ENCODE results near the gene NBEA. TPM values are rescaled to one million over a fixed set of nuclear protein-coding genes. Genes with fewer than 3 reads are reported as not detected.

NBEA gene
- total RNA-seq, 6 experiments from 2014 or later = 5.6 to 9.6 (median 6.9) TPM

- Mint-ChIP-seq H3K27ac (no peak overlapping the region), H3K4me3 (no peak overlapping the region), H3K9me3 (no peaks in the 10 kb centered on the region), H3K4me1 (ENCODE audit: low read depth) (peaks cover 10% of the 10 kb centered on the region), H3K36me3 (ENCODE audit: low read depth) (0 out of 2 replicates have a peak, but pooled peaks cover 6% of the 10 kb centered on the region), H3K27me3 (ENCODE audit: insufficient read depth) (no peaks in the 10 kb centered on the region; the same call in 1 of the 2 replicates)
- no peak for TF ChIP-seq CTCF (IDR thresholded peaks at IDR 0.05)
- DNase-seq = no peak
Observed at GRCh38 chr13:35518337-35518946, 576.4 kb downstream of the NBEA start.

GRCh38 chr13:35524171-35524570 lies 582.1 kb downstream of the NBEA start:
- 0 out of 2 replicates have a peak, but pooled peaks cover 6% of the 10 kb centered on the region for H3K36me3 Mint-ChIP-seq (ENCODE audit: low read depth)
- no peak overlapping the region for H3K27ac Mint-ChIP-seq
- H3K4me1 Mint-ChIP-seq (ENCODE audit: low read depth) = peaks cover 15% of the 10 kb centered on the region
- H3K9me3 Mint-ChIP-seq = no peaks in the 10 kb centered on the region
- DNase-seq = no peak
- no peaks in the 10 kb centered on the region; the same call in 1 of the 2 replicates for H3K27me3 Mint-ChIP-seq (ENCODE audit: insufficient read depth)
- H3K4me3 Mint-ChIP-seq = no peak overlapping the region
- no peak for TF ChIP-seq CTCF (IDR thresholded peaks at IDR 0.05)

DNA sequence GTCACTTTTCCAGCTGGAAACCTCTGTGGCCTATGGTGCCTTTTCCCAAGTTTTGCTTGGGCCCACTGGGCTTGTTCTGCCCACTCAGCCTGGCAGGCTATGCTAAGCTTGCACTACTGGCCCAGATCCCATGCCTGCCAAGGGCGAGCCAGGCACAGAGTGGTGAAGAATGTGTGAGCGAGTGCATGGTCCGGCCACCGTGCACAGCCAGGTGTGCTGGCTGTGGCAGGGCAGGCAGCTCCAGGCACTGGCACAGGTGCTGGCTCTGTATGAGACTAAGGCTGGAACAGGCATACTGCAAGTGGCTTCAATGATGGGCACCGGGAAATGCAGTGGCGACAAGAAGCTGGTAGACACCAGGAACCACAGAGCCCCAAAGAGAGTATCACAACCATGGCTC lies 584.5 kb downstream of the NBEA start:
- no peak overlapping the region for H3K27ac Mint-ChIP-seq
- H3K9me3 Mint-ChIP-seq = no peaks in the 10 kb centered on the region
- no peak overlapping the region for H3K4me3 Mint-ChIP-seq
- no peak for TF ChIP-seq CTCF (IDR thresholded peaks at IDR 0.05)
- H3K4me1 Mint-ChIP-seq (ENCODE audit: low read depth) = peaks cover 15% of the 10 kb centered on the region
- no peaks in the 10 kb centered on the region; the same call in 1 of the 2 replicates for H3K27me3 Mint-ChIP-seq (ENCODE audit: insufficient read depth)
- 0 out of 2 replicates have a peak, but pooled peaks cover 4% of the 10 kb centered on the region for H3K36me3 Mint-ChIP-seq (ENCODE audit: low read depth)
- DNase-seq = no peak

GRCh38 chr13:35527451-35527850 lies 585.4 kb downstream of the NBEA start:
- H3K4me3 Mint-ChIP-seq = no peak overlapping the region
- no peak for DNase-seq
- no peak for TF ChIP-seq CTCF (IDR thresholded peaks at IDR 0.05)
- H3K4me1 Mint-ChIP-seq (ENCODE audit: low read depth) = peaks cover 15% of the 10 kb centered on the region
- no peaks in the 10 kb centered on the region; the same call in 1 of the 2 replicates for H3K27me3 Mint-ChIP-seq (ENCODE audit: insufficient read depth)
- no peaks in the 10 kb centered on the region for H3K9me3 Mint-ChIP-seq
- no peak overlapping the region for H3K27ac Mint-ChIP-seq
- no peaks in the 10 kb centered on the region for H3K36me3 Mint-ChIP-seq (ENCODE audit: low read depth)

DNA sequence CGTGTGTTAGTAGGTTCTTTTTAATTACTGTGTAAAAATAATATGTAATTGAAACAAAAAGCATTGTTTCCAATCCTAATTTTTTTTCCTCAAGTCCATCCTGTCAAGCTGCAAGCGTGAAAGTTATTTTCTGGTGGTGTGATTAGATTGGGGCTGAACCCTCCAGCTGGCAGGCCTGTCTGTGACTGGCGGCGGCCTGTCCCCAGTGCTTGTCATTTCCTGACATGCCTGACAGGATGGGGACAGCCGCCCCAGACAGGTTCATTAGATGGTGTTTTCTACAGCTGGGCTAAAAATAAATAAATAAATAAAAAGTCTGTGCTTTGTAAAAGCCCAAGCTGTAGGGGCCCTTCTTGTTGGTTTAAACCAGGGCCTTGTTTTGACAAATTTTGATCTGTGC lies 588.1 kb downstream of the NBEA start:
- Mint-ChIP-seq H3K36me3 (ENCODE audit: low read depth) (no peaks in the 10 kb centered on the region), H3K27ac (no peak overlapping the region), H3K9me3 (no peaks in the 10 kb centered on the region), H3K4me1 (ENCODE audit: low read depth) (no peaks in the 10 kb centered on the region), H3K27me3 (ENCODE audit: insufficient read depth) (no peaks in the 10 kb centered on the region), H3K4me3 (no peak overlapping the region)
- no peak for TF ChIP-seq CTCF (IDR thresholded peaks at IDR 0.05)
- no peak for DNase-seq

All from HFFc6 (cell line).